B cell (primary cell): ENCODE measurements around the gene PRSS23.

Source experiments
- EZH2 ChIP-seq: IDR thresholded peaks from 2 replicates; pipeline ENCODE4 v1.6.1; 2012; ENCODE audit warnings: borderline replicate concordance, low read depth, mild to moderate bottlenecking, moderate library complexity, low read length; ENCODE audit not compliant: insufficient read depth, poor library complexity, severe bottlenecking
- TF ChIP-seq, protein P1 (sequence below): fragments of 200-600 bp; IDR thresholded peaks from one replicate; pipeline ENCODE4 v1.8.0; 2022; ENCODE audit warnings: antibody characterized with exemption, mild to moderate bottlenecking

DNA sequence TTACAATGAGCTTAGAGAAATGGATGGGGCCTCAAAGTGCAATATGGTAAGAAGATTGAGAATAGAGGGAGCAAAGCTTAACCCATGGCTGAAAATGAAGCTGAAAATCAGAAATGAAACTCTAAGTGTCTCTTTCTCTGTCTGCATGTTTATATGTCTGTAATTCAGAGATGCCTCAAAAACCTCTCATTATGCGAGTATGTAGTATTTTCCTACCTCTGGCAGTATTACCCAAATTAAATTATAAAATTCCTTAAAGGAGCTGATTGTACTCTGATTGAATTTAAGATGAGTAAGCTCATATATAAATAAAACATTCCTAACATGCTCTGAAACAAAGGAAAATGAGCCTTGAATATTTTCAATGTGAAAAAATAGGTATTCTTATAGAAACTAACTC, 39.8 kb upstream of the PRSS23 start:
- TF ChIP-seq, protein P1, sequence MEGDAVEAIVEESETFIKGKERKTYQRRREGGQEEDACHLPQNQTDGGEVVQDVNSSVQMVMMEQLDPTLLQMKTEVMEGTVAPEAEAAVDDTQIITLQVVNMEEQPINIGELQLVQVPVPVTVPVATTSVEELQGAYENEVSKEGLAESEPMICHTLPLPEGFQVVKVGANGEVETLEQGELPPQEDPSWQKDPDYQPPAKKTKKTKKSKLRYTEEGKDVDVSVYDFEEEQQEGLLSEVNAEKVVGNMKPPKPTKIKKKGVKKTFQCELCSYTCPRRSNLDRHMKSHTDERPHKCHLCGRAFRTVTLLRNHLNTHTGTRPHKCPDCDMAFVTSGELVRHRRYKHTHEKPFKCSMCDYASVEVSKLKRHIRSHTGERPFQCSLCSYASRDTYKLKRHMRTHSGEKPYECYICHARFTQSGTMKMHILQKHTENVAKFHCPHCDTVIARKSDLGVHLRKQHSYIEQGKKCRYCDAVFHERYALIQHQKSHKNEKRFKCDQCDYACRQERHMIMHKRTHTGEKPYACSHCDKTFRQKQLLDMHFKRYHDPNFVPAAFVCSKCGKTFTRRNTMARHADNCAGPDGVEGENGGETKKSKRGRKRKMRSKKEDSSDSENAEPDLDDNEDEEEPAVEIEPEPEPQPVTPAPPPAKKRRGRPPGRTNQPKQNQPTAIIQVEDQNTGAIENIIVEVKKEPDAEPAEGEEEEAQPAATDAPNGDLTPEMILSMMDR = no peak
- no peak for TF ChIP-seq EZH2
